WTC11 (cell line): ENCODE results near the gene RGS11. TPM values are rescaled to one million over a fixed set of nuclear protein-coding genes. Genes with fewer than 3 reads are reported as not detected.
A peak's percentile ranks its signal among the peaks of the same experiment; 100 is the strongest.
"Not testable (repeated sequence)": the region's sequence is repeated elsewhere in the genome, so short reads cannot be mapped to it uniquely, and the experiment has no call there.

Experiments
- ATAC-seq: fragments of 200-7000 bp; cut with Tn5 transposase; 2 replicates; pipeline ENCODE4 v1.10.0; 2021; ENCODE audit warnings: mild to moderate bottlenecking, moderate library complexity
- CTCF ChIA-PET: fragments of 300-600 bp; sonication (Branson Sonifier 250); formaldehyde crosslinking; loops from one replicate; lab custom pipeline; 2021; ENCODE audit warnings: antibody characterized with exemption; lab: Charles Lee
- POLR2A ChIA-PET: fragments of 350-600 bp; sonication (Branson Sonifier 250); formaldehyde crosslinking; loops from one replicate; lab custom pipeline; 2021; ENCODE audit warnings: antibody characterized with exemption; lab: Charles Lee
- DNase-seq: peaks from one replicate; pipeline ENCODE4 v3.0.0; 2021; ENCODE audit warnings: low spot score
- H3K27ac Mint-ChIP-seq: 2 replicates; pipeline ENCODE4 v1.8.0; 2021; ENCODE audit warnings: mixed read lengths
- H3K27me3 Mint-ChIP-seq: 2 replicates; pipeline ENCODE4 v1.8.0; 2021; ENCODE audit warnings: low read depth, mild to moderate bottlenecking, moderate library complexity, mixed read lengths
- H3K36me3 Mint-ChIP-seq: 2 replicates; pipeline ENCODE4 v1.8.0; 2021; ENCODE audit warnings: mixed read lengths
- H3K4me1 Mint-ChIP-seq: 2 replicates; pipeline ENCODE4 v1.8.0; 2022; ENCODE audit warnings: mixed read lengths
- H3K4me3 Mint-ChIP-seq: 2 replicates; pipeline ENCODE4 v1.8.0; 2021; ENCODE audit warnings: mild to moderate bottlenecking, moderate library complexity, mixed read lengths
- H3K9me3 Mint-ChIP-seq: 2 replicates; pipeline ENCODE4 v1.8.0; 2021; ENCODE audit warnings: mixed read lengths
- AFF4 ChIP-seq: sonication (generic); formaldehyde crosslinking; IDR thresholded peaks from 2 replicates; pipeline ENCODE4 v1.8.1; 2023; ENCODE audit warnings: mild to moderate bottlenecking, missing genetic modification reagents, borderline replicate concordance
- AR ChIP-seq: fragments of 250-450 bp; sonication (Bioruptor Pico); IDR thresholded peaks from 2 replicates; pipeline ENCODE4 v1.9.0; 2021; ENCODE audit warnings: mild to moderate bottlenecking
- ATF1 ChIP-seq: sonication (generic); formaldehyde crosslinking; IDR thresholded peaks from 2 replicates; pipeline ENCODE4 v1.8.1; 2023; ENCODE audit warnings: mild to moderate bottlenecking, moderate library complexity, missing genetic modification reagents
- CBFB ChIP-seq: sonication (generic); formaldehyde crosslinking; IDR thresholded peaks from 2 replicates; pipeline ENCODE4 v1.8.1; 2022; ENCODE audit warnings: mild to moderate bottlenecking, low read depth, missing genetic modification reagents
- E2F1 ChIP-seq: sonication (generic); formaldehyde crosslinking; IDR thresholded peaks from 2 replicates; pipeline ENCODE4 v1.8.0; 2022; ENCODE audit warnings: mild to moderate bottlenecking, missing genetic modification reagents
- ESRRA ChIP-seq: sonication (generic); formaldehyde crosslinking; IDR thresholded peaks from 2 replicates; pipeline ENCODE4 v1.8.1; 2022; ENCODE audit warnings: mild to moderate bottlenecking, missing genetic modification reagents, borderline replicate concordance
- ETV6 ChIP-seq: sonication (generic); formaldehyde crosslinking; IDR thresholded peaks from 2 replicates; pipeline ENCODE4 v1.8.1; 2022; ENCODE audit warnings: mild to moderate bottlenecking, missing genetic modification reagents
- FOXJ3 ChIP-seq: sonication (generic); formaldehyde crosslinking; IDR thresholded peaks from 2 replicates; pipeline ENCODE4 v1.9.0; 2021; ENCODE audit warnings: missing genetic modification reagents, mild to moderate bottlenecking, borderline replicate concordance
- MAX ChIP-seq: sonication (generic); formaldehyde crosslinking; IDR thresholded peaks from 2 replicates; pipeline ENCODE4 v1.8.0; 2022; ENCODE audit warnings: mild to moderate bottlenecking, missing genetic modification reagents
- NFE2L1 ChIP-seq: sonication (generic); formaldehyde crosslinking; IDR thresholded peaks from 2 replicates; pipeline ENCODE4 v1.8.1; 2023; ENCODE audit warnings: missing genetic modification reagents
- NFYB ChIP-seq: sonication (generic); formaldehyde crosslinking; conservative IDR thresholded peaks from 2 replicates; pipeline ENCODE4 v1.8.0; 2022; ENCODE audit warnings: low read depth, missing genetic modification reagents
- NR1H2 ChIP-seq: sonication (generic); formaldehyde crosslinking; IDR thresholded peaks from 2 replicates; pipeline ENCODE4 v1.9.0; 2021; ENCODE audit warnings: mild to moderate bottlenecking, moderate library complexity, missing genetic modification reagents
- PRRX2 ChIP-seq: fragments of 250-450 bp; sonication (Bioruptor Pico); IDR thresholded peaks from 2 replicates; pipeline ENCODE4 v1.8.0; 2021; ENCODE audit warnings: mild to moderate bottlenecking
- USF1 ChIP-seq: sonication (generic); formaldehyde crosslinking; IDR thresholded peaks from 2 replicates; pipeline ENCODE4 v1.8.0; 2022; ENCODE audit warnings: mild to moderate bottlenecking, missing genetic modification reagents
- ZBTB21 ChIP-seq: sonication (generic); formaldehyde crosslinking; IDR thresholded peaks from 2 replicates; pipeline ENCODE4 v1.8.1; 2023; ENCODE audit warnings: mild to moderate bottlenecking, missing genetic modification reagents, borderline replicate concordance
- ZBTB43 ChIP-seq: sonication (generic); formaldehyde crosslinking; IDR thresholded peaks from 2 replicates; pipeline ENCODE4 v1.8.1; 2023; ENCODE audit warnings: mild to moderate bottlenecking, missing genetic modification reagents
- ZNF121 ChIP-seq: sonication (generic); formaldehyde crosslinking; IDR thresholded peaks from 2 replicates; pipeline ENCODE4 v1.8.0; 2023; ENCODE audit warnings: missing genetic modification reagents
- ZNF232 ChIP-seq: sonication (generic); formaldehyde crosslinking; IDR thresholded peaks from 2 replicates; pipeline ENCODE4 v1.8.0; 2022; ENCODE audit warnings: mild to moderate bottlenecking, missing genetic modification reagents
- total RNA-seq: library from RNA; stranded (reverse); gene quantifications from 3 replicates; pipeline ENCODE4 v1.2.3, GENCODE V29; 2021

Gene RGS11
- total RNA-seq, 1 experiment from 2014 or later: 1.8 TPM

GRCh38 chr16:230949-231348 lies 44.8 kb downstream of the RGS11 start (continued):
- TF ChIP-seq E2F1 (no peak), FOXJ3 (CRISPR knock-in tag) (no peak), ZBTB21 (CRISPR knock-in tag) (no peak), AR (CRISPR knock-in tag) (no peak), ZBTB43 (CRISPR knock-in tag) (no peak), ZNF121 (no peak)
- TF ChIP-seq, all 79 proteins: peak for 0

- peaks cover 30% of the 10 kb centered on the region for H3K36me3 Mint-ChIP-seq
- H3K9me3 Mint-ChIP-seq, H3K27me3 Mint-ChIP-seq, POLR2A ChIA-PET, H3K27ac Mint-ChIP-seq, DNase-seq, CTCF ChIA-PET, ATAC-seq, H3K4me3 Mint-ChIP-seq: not testable (repeated sequence)
- H3K4me1 Mint-ChIP-seq: peaks cover 21% of the 10 kb centered on the region
Observed at GRCh38 chr16:230351-230750, 45.4 kb downstream of the RGS11 start.

- CTCF ChIA-PET: interaction anchor here (1.0 to 3.0 kb wide), 3 partner anchors 123 to 133 kb away, joined by 4 to 13 read pairs (median 4); partner anchors contain the start of gene AXIN1
- Mint-ChIP-seq H3K4me3 (peak overlapping the region; percentile 94), H3K27me3 (no peaks in the 10 kb centered on the region), H3K36me3 (peaks cover 33% of the 10 kb centered on the region), H3K9me3 (no peaks in the 10 kb centered on the region), H3K27ac (no peak overlapping the region), H3K4me1 (peaks cover 21% of the 10 kb centered on the region)
- DNase-seq: no peak
- POLR2A ChIA-PET: interaction anchor here (0.5 kb wide), 1 partner anchor 133 kb away, joined by 3 read pairs; no protein-coding TSS in a partner anchor
- ATAC-seq: no peak
- TF ChIP-seq PRRX2 (CRISPR knock-in tag) (no peak), MAX (no peak), ATF1 (CRISPR knock-in tag) (no peak), ESRRA (CRISPR knock-in tag) (no peak), ZNF121 (no peak), ZNF232 (no peak), ZBTB43 (CRISPR knock-in tag) (no peak), AR (CRISPR knock-in tag) (no peak), NFYB (no peak), ETV6 (CRISPR knock-in tag) (no peak), NFE2L1 (no peak), NR1H2 (CRISPR knock-in tag) (no peak), CBFB (CRISPR knock-in tag) (no peak), AFF4 (CRISPR knock-in tag) (no peak), USF1 (no peak)
Observed at GRCh38 chr16:229731-230281, 45.9 kb downstream of the RGS11 start.
